ENCODE measurements around the gene HSD3B7.

HSD3B7 gene

GRCh38 chr16:30987581-30988190 lies 2.7 kb downstream of the HSD3B7 start:
- H3K4me3 ChIP-seq (replicated peaks; ENCODE audit: low read depth, low read length), result no peak overlapping the region
- H3K27me3 ChIP-seq (replicated peaks; ENCODE audit: control insufficient read depth, insufficient read depth, low read length), result no peaks in the 10 kb centered on the region
- no peak for TF ChIP-seq CTCF (IDR thresholded peaks at IDR 0.05; ENCODE audit: insufficient read depth, low read length, poor library complexity, severe bottlenecking)
- no peak for DNase-seq (ENCODE audit: extremely low read depth, insufficient read length)
- H3K36me3 ChIP-seq (ENCODE audit: control insufficient read depth, insufficient read depth, low read length), result peaks cover 14% of the 10 kb centered on the region

GRCh38 chr16:30989469-30990047 lies 4.6 kb downstream of the HSD3B7 start:
- Histone ChIP-seq H3K36me3 (ENCODE audit: control insufficient read depth, insufficient read depth, low read length) (peaks cover 2% of the 10 kb centered on the region; the same call in 1 of the 2 replicates), H3K27me3 (replicated peaks; ENCODE audit: control insufficient read depth, insufficient read depth, low read length) (no peaks in the 10 kb centered on the region), H3K4me3 (replicated peaks; ENCODE audit: low read depth, low read length) (no peak overlapping the region)
- DNase-seq (ENCODE audit: extremely low read depth, insufficient read length), result no peak
- no peak for TF ChIP-seq CTCF (IDR thresholded peaks at IDR 0.05; ENCODE audit: insufficient read depth, low read length, poor library complexity, severe bottlenecking)

GRCh38 chr16:30990105-30990504 lies 5.1 kb downstream of the HSD3B7 start:
- no peak for DNase-seq (ENCODE audit: extremely low read depth, insufficient read length)
- no peak for TF ChIP-seq CTCF (IDR thresholded peaks at IDR 0.05; ENCODE audit: insufficient read depth, low read length, poor library complexity, severe bottlenecking)
- Histone ChIP-seq H3K27me3 (replicated peaks; ENCODE audit: control insufficient read depth, insufficient read depth, low read length) (no peaks in the 10 kb centered on the region), H3K36me3 (ENCODE audit: control insufficient read depth, insufficient read depth, low read length) (peaks cover 1% of the 10 kb centered on the region; the same call in 1 of the 2 replicates), H3K4me3 (replicated peaks; ENCODE audit: low read depth, low read length) (no peak overlapping the region)

- no peak for DNase-seq (ENCODE audit: extremely low read depth, insufficient read length)
- no peak overlapping the region for H3K4me3 ChIP-seq (replicated peaks; ENCODE audit: low read depth, low read length)
- no peaks in the 10 kb centered on the region for H3K36me3 ChIP-seq (ENCODE audit: control insufficient read depth, insufficient read depth, low read length)
- H3K27me3 ChIP-seq (replicated peaks; ENCODE audit: control insufficient read depth, insufficient read depth, low read length), result no peaks in the 10 kb centered on the region
- TF ChIP-seq CTCF (IDR thresholded peaks at IDR 0.05; ENCODE audit: insufficient read depth, low read length, poor library complexity, severe bottlenecking), result no peak
Observed at GRCh38 chr16:30991052-30991451, 6.0 kb downstream of the HSD3B7 start.

- no peaks in the 10 kb centered on the region for H3K36me3 ChIP-seq (ENCODE audit: control insufficient read depth, insufficient read depth, low read length)
- H3K27me3 ChIP-seq (replicated peaks; ENCODE audit: control insufficient read depth, insufficient read depth, low read length), result no peaks in the 10 kb centered on the region
- H3K4me3 ChIP-seq (replicated peaks; ENCODE audit: low read depth, low read length), result no peak overlapping the region
- TF ChIP-seq CTCF (IDR thresholded peaks at IDR 0.05; ENCODE audit: insufficient read depth, low read length, poor library complexity, severe bottlenecking), result no peak
- no peak for DNase-seq (ENCODE audit: extremely low read depth, insufficient read length)
Observed at GRCh38 chr16:30992276-30992780, 7.3 kb downstream of the HSD3B7 start.
